Middle frontal gyrus (tissue), 1 donor: ENCODE results near the gene MTCH2.

ENCODE experiments used
- DNase-seq: peaks from one replicate; pipeline ENCODE4 v3.0.0-alpha.2; 2015; ENCODE audit warnings: low spot score; ENCODE audit errors: extremely low spot score

The MTCH2 gene

DNA sequence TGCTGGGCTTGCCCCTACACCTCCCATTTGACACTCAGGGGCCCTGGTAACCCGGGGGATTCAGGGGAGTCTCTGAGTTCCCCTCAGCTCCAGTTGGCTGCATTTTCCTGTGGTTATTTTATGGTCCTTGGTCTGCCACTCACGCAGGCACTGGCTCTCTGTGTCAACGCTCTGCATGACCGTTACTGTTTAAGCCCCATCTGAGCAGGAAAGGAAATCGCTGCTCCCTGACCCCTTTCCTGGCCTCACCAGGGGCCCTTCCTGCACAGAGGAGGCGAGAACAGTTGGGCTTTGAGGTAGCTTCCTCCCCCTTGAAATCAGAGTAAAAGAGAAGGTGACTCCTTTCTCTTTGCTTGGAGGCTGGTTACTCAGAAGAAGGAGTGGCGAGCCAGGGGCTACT, 50.6 kb downstream of the MTCH2 start:
- DNase-seq, result no peak

- DNase-seq, result no peak
These were observed 52.1 kb downstream of the MTCH2 start for GRCh38 chr11:47589977-47590861.

GRCh38 chr11:47589584-47589976, 52.8 kb downstream of the MTCH2 start:
- no peak for DNase-seq

DNA sequence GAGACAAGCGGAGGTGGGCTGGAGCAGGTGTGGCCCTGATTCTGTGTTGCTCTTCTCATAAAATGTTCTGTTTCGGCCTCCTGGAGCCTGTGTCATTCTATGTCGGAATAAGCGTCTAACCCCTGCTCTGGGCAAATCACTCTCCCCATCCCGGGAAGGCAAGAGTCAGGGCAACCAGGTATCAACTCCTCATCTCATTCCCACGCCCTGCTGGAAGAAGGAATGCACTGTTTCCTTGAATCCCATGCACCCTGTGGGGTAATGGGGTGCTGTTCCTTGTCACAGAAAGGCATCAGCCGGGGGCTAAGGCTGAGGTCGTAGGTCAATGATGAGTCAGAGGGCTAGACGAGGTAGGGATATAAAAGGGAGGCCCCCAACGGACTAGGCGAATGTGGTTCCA, 53.2 kb downstream of the MTCH2 start:
- DNase-seq, result no peak

DNA sequence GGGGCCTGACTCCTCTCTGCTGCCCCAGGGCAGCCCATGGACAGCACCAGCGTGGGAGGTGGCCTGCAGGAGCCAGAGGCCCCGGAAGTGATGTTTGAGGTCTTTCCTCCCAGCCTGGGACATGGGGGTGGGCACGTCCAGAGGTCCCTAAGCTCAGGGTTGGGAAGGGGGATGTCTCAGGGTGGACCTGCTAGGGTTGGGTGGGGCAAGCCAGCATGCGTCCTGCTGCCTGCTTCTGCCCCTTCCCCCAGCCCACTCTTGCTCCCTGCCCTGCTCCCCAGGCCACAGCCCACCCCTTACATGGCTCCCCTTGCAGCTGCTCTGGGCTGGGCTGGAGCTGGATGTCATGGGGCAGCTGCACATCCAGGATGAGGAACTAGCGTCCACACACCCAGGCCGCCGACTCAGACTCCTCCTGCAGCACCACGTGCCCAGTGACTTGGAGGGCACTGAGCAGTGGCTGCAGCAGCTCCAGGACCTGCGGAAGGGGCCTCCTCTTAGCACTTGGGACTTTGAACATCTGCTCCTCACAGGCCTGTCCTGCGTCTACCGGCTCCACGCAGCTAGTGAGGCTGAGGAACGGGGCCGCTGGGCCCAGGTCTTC, 54.5 kb downstream of the MTCH2 start:
- no peak for DNase-seq

- DNase-seq, result no peak
These were observed 55.2 kb downstream of the MTCH2 start for GRCh38 chr11:47587039-47587716.

DNA sequence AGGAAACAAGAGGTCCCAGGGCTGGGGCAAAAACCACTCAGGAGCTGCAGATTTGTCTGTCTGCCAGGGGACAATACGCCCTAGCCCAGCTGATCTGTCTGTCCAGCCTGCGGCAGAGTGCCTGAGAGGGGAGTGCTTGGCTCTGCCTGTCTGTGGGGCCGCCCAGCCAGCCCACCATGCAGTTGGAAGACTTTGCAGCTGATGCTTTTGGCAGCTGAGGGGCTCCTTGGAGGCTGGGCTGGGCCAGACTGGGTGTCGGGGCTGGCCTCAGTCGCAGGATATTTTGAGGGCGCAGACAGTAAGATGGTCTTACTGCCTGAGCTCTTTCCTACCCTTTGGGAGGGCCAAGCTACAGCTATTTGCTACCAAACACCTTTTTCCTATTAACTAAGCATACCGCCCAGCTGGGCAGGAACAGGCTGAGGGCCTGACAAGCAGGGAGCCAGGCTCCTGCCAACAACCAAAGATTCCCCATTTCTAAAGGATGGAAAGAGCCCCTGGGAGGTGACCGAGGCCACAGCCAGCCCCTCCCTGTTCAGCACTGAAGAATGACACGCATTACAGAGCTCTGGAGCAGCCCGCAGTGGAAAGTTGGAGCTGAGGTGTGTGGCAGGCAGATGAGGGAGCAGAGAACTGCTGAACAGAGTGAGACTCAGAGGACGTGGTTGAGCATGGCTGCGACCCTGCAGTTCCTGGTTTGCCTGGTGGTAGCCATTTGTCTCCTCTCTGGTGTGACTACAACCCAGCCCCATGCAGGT, 56.1 kb downstream of the MTCH2 start, which contains the start of gene FAM180B:
Gene FAM180B (plus strand): TSS at position 581 of the 758 bp plus-strand sequence. CDS start 91 bp downstream, at position 672.
- DNase-seq, result no peak

DNA sequence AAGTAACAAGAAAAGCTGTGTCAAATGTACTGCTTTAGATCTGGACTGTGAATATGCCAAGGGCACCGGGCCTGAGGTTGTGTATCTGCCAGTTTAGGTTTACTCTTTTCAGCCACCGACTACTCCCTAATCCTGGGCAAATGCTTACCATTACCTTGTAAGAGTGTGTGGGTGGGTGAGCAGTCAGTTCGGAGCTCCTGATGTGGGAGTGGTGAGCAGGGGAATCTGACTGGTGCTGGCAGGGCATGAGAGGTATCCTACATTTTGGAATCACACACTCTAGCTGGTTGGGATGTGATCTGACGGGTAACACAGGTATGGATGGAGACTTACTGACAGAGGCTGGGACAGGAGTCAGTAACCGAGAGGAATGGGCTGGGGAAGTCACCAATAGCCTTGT, 58.5 kb downstream of the MTCH2 start:
- no peak for DNase-seq

GRCh38 chr11:47578524-47579494, 63.5 kb downstream of the MTCH2 start, which contains the start of the genes KBTBD4 and NDUFS3:
KBTBD4 (minus strand) TSS chr11:47578970; CDS start chr11:47578951, 19 bp downstream.
NDUFS3 (plus strand) TSS chr11:47579074; CDS start chr11:47579092, 18 bp downstream.
- DNase-seq, result peak; percentile 83

DNA sequence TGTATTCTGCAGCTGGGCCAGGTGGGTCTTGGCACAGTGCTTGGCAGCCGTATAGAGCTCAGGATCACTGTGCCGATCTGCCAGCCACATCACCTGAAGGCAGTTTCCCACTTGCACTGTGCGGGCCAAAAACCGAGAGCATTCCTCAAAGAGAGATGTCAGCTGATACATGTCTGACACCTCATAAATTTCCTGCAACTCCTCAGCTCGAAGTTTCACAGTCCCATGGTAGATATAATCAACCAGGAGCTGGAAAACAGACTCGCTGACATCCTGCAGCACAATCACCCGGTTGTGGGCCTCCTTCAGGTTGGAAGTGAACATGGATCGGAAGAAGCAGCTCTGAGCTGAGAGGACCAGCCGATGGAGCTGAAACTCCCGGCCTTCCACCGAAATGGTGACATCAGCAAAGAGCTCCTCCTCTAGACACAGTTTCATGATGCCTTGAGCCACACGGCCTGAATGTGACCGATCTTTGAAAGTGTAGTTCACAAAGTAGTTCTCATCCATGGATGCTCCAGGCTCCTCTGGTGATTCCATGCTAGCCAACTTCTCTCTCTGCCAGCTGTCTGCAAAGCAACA, 64.8 kb downstream of the MTCH2 start:
- DNase-seq, result no peak

DNA sequence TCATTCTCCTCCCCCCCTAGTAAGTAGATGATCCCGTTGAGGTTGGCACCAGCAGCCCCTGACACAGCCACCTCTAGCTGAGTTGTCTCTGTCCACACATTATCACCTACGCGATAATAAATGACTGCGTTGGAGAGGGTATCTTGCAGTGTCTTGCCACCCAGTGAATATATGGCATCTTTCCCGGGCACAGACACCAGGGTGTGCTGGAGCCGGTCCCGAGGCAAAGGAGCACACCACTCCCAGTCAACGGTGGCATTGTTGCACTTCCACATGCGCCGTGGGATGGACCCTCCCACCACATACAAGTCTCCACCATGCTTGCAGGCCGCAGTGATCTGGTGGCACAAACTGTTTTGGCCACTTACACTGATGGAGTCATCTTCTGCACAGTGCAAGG, 69.0 kb downstream of the MTCH2 start:
- DNase-seq, result no peak

GRCh38 chr11:47572715-47573255, 69.6 kb downstream of the MTCH2 start:
- no peak for DNase-seq

- no peak for DNase-seq
These were observed 70.5 kb downstream of the MTCH2 start for GRCh38 chr11:47571895-47572294.

DNA sequence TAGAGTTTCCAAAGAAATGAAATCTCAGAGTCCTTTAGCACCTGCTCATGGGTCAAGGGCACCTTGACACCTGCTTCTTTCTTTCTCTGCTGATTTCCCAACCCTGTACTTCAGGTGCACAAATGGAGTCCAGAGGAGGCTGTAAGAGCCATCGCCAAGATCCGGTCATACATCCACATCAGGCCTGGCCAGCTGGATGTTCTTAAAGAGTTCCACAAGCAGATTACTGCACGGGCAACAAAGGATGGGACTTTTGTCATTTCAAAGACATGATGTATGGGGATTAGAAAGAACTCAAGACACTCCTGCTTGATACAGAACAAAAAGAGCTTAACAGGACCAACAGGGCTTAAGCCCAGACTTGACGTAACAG, 71.0 kb downstream of the MTCH2 start:
- no peak for DNase-seq

DNA sequence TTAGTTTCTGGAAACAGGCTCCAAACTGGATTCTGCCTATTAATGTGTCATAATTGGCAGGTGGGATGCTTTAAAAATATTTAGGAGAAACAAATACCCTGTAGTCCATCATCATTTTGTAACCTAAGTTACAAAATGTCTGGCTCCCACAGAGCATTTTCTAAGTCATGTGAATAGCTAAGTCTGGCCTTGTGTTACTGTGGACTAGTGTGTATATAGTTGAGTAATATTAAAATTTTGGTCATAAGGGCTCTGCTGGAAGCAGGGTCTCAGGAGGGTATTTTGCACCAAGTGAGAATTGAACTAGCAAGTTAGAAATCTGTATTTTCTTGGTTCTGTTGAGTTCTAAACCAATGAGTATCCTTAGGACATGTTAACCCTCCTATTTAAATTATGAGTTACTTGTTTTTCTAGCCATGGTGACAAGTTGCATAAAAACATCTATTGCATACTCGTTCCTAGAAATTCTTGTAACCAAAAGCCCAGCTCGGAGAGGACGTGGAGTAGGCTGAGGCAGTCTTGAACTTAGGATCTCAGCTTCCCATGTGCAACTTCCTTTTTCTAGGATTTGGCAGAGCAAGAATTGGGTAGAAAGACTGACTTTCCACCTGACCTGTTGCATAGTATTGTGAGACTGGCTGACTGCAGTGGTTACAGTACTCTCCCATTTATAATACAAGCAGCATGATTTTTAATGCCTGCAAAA, 71.6 kb downstream of the MTCH2 start:
- no peak for DNase-seq

DNA sequence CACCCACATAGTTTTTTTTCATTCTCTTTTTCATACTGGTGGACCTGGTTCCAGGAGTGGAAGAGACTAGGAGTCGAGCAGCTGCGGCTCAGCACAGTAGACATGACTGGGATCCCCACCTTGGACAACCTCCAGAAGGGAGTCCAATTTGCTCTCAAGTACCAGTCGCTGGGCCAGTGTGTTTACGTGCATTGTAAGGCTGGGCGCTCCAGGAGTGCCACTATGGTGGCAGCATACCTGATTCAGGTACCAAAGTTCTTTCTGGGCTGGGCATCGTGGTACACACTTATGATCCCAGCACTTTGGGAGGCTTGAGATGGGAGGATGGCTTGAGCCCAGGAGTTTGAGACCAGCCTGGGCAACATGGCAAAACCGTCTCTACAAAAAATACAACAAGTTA, 72.7 kb downstream of the MTCH2 start:
- no peak for DNase-seq
